ENCODE data around the gene TAF13.

Gene TAF13

DNA sequence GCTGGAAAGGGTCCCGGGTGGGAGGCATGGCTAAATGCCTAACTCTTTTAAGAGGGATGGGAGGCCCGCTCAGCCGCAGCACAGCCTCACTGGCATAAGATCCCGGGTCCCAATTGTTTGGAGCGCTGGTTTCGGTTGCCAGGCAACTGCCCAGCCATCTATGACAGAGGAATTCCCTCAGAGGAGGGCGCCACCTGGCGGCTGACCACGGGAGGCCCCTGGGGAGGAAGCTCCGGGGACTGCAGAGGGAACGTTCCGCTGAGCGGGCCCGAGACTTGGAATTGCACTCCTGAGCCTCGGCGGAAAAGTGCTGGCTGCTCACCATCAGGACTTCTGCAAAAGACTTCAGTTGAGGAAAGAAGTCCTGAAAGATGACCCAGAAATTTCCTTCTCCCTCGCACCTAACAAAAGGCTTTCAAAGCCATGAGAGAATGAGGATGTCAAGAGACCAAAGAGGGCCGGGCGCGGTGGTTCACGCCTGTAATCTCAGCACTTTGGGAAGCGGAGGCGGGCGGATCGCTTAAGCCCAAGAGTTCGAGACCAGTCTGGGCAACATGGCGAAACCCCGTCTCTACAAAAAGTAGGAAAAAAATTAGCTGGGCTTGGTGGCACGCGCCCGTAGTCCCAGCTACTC is 37.0 kb upstream of the TAF13 start:
- TF ChIP-seq ZFX (IDR thresholded peaks at IDR 0.05; ENCODE audit: borderline replicate concordance) (no peak), CTCF (IDR thresholded peaks at IDR 0.05) (peak; percentile 97)
- H3K27ac ChIP-seq = peak overlapping the region; percentile 31

GRCh38 chr1:109112056-109112651 is 36.4 kb upstream of the TAF13 start:
- TF ChIP-seq ZFX (IDR thresholded peaks at IDR 0.05; ENCODE audit: borderline replicate concordance) = no peak
- no peak for TF ChIP-seq CTCF (IDR thresholded peaks at IDR 0.05)
- H3K27ac ChIP-seq = no peak overlapping the region

GRCh38 chr1:109111386-109112055 is 35.7 kb upstream of the TAF13 start:
- no peak overlapping the region for H3K27ac ChIP-seq
- TF ChIP-seq CTCF (IDR thresholded peaks at IDR 0.05) = no peak
- no peak for TF ChIP-seq ZFX (IDR thresholded peaks at IDR 0.05; ENCODE audit: borderline replicate concordance)

- no peak overlapping the region for H3K27ac ChIP-seq
- TF ChIP-seq ZFX (IDR thresholded peaks at IDR 0.05; ENCODE audit: borderline replicate concordance) (no peak), CTCF (IDR thresholded peaks at IDR 0.05) (no peak)
Measured at GRCh38 chr1:109109906-109110305, 34.1 kb upstream of the TAF13 start.

DNA sequence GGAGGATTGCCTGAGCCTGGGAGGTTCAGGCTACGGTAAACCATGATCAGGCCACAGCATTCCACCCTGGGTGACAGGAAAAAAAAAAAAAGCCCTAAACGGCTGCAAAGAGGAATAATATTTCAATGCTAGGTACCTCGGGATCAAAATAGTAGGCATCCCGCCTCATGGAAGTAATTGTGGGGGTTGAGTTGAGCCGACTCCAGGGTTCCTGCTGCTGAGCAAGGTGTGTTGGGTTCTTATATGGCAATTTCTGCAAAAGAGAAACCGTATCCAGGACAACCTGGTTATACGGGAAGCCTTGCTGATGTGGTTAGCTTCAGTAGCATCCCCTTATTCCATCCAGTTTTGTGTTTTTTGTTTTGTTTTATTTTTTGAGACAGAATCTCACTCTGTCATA is 32.0 kb upstream of the TAF13 start:
- H3K27ac ChIP-seq = no peak overlapping the region
- TF ChIP-seq ZFX (IDR thresholded peaks at IDR 0.05; ENCODE audit: borderline replicate concordance) (no peak), CTCF (IDR thresholded peaks at IDR 0.05) (no peak)

DNA sequence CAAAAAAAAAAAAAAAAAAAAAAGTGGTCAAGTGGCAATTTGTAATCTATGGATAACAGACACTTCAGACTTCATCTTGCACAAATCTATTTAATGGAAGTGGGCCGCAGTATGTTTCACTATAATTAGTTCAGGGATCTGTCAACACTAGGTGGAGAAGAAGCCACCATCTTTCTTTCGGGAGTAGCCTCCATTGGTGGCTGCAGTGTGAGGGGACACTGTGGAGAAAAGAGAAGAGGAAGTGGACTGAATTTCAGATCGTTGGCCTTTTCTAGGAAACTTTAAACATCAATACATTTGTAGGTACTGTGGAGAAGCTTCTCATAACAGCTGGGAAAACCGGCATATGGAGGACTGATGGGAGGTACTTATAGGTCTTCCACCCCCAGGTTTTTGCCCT is 30.1 kb upstream of the TAF13 start:
- TF ChIP-seq ZFX (IDR thresholded peaks at IDR 0.05; ENCODE audit: borderline replicate concordance) = no peak
- TF ChIP-seq CTCF (IDR thresholded peaks at IDR 0.05) = no peak

More for the DNA sequence above, 30.1 kb upstream of the TAF13 start:
- no peak overlapping the region for H3K27ac ChIP-seq

All from 22Rv1 (cell line).